ENCODE data around the gene B4GALT2. TPM values are rescaled to one million over a fixed set of nuclear protein-coding genes. Genes with fewer than 3 reads are reported as not detected.

Gene B4GALT2
- total and polyA plus RNA-seq, 10 of the 15 experiments (the other 5 are each of a cell fraction or from before 2014, with no cell fraction given), result 0.98 to 61.0 (median 23.4) TPM

GRCh38 chr1:44013949-44014348 is 34.9 kb downstream of the B4GALT2 start:
- intact Hi-C loops (cut with micrococcal nuclease; ENCODE audit: unreplicated experiment), result no loop called here
- Histone ChIP-seq H3K9ac (ENCODE audit: control insufficient read depth, insufficient read depth, low read length) (no peak overlapping the region), H3K4me3 (no peak overlapping the region), H2AFZ (ENCODE audit: control insufficient read depth, low read depth, low read length) (no peak overlapping the region), H3K27me3 (replicated peaks in 1 of 2; ENCODE audit: control insufficient read depth in 2 of 2, insufficient read depth in 2 of 2, low read length in 1 of 2) (no peaks in the 10 kb centered on the region; a peak in 1 of 4 replicates), H3K79me2 (ENCODE audit: control insufficient read depth, insufficient read depth, low read length) (no peaks in the 10 kb centered on the region), H4K20me1 (ENCODE audit: control insufficient read depth, insufficient read depth) (no peaks in the 10 kb centered on the region), H3K27ac (ENCODE audit: control insufficient read depth, insufficient read depth) (no peak overlapping the region), H3K4me1 (ENCODE audit: control insufficient read depth, insufficient read depth, low read length) (no peaks in the 10 kb centered on the region), H3K9me3 (replicated peaks; ENCODE audit: control insufficient read depth, insufficient read depth, low read length) (no peaks in the 10 kb centered on the region), H3K4me2 (ENCODE audit: control insufficient read depth, insufficient read depth) (no peak overlapping the region), H3K36me3 (ENCODE audit: control insufficient read depth in 2 of 2, insufficient read depth in 2 of 2, low read length in 1 of 2) (no peaks in the 10 kb centered on the region)
- POLR2A ChIA-PET, result no interaction called here
- no peak for TF ChIP-seq CBX3 (IDR thresholded peaks at IDR 0.05; ENCODE audit: borderline replicate concordance, low read depth)
- TF ChIP-seq JUNB (IDR thresholded peaks at IDR 0.05), result no peak
- TF ChIP-seq CTCF (IDR thresholded peaks at IDR 0.05 in 2 of 3, conservative IDR thresholded peaks at IDR 0.05 in 1 of 3; ENCODE audit: control insufficient read depth in 2 of 3, extremely low read depth in 1 of 3, insufficient read depth in 1 of 3, low read depth in 3 of 3, low read length in 3 of 3), result no peak
- no peak for TF ChIP-seq CEBPB (IDR thresholded peaks at IDR 0.05; ENCODE audit: borderline replicate concordance in 1 of 2, low read depth in 2 of 2, low read length in 2 of 2)
- no peak for TF ChIP-seq RELB (IDR thresholded peaks at IDR 0.05; ENCODE audit: low read depth)
- TF ChIP-seq REST (IDR thresholded peaks at IDR 0.05; ENCODE audit: low read depth, low read length), result no peak
- TF ChIP-seq STAT3 (IDR thresholded peaks at IDR 0.05; ENCODE audit: low read depth, low read length), result no peak
- CTCF ChIA-PET, result interaction anchor here (1.1 to 2.3 kb wide), 3 partner anchors 8 to 79 kb away, joined by 4 to 15 read pairs (median 5); no protein-coding TSS in a partner anchor
- DNase-seq (ENCODE audit: low read depth, low spot score) (no peak), FAIRE-seq (no peak), ATAC-seq (no peak; the same call in 2 of the 3 replicates)
- RAD21 ChIA-PET (ENCODE audit: unreplicated experiment), result interaction anchor here (1.9 kb wide), 1 partner anchor 23 kb away, joined by 5 read pairs; no protein-coding TSS in a partner anchor
- SMC1A ChIA-PET (ENCODE audit: uncharacterized antibody, unreplicated experiment), result interaction anchor here (0.6 to 1.7 kb wide), 2 partner anchors 9 to 32 kb away, joined by 3 to 5 read pairs; no protein-coding TSS in a partner anchor
- in situ Hi-C loops (cut with MboI), result no loop called here
- BruUV-seq (replicated peaks), result no TSS peak
- 26% methylated on average over 5 of the region's 5 CpGs for WGBS (ENCODE audit: insufficient coverage, insufficient replicate concordance, low lambda C conversion rate, missing lambda C conversion rate)

Measured in GM12878 (cell line).